Measurements from ENCODE around the gene FANCE.
"Not testable (repeated sequence)": the region's sequence is repeated elsewhere in the genome, so short reads cannot be mapped to it uniquely, and the experiment has no call there.

The FANCE gene

DNA sequence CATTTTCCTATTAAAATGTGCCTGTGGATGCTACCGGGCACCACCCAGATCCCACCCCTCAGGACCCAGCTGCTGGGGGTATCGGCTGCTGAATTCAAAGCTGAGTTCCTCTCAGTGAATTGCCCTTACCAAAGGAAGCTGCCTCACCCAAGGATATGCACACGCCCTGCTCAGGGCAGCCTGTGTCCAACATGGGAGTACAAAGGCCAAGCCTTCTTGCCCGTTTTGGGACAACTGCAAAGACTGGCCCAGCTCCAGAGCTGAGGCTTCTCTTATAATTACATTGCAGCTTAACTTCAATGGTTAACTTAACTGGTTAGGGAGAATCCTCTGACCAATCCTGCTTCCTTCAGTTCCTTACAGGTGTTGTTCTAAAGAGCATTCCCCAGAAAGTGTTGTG, 19.8 kb upstream of the FANCE start:
- DNase-seq (ENCODE audit: low read depth), result no peak

GRCh38 chr6:35432702-35433101, 19.4 kb upstream of the FANCE start:
- DNase-seq (ENCODE audit: low read depth), result not testable (repeated sequence)

GRCh38 chr6:35435074-35435837, 16.9 kb upstream of the FANCE start:
- no peak for DNase-seq (ENCODE audit: low read depth)

- no peak for DNase-seq (ENCODE audit: low read depth)
Observed at GRCh38 chr6:35436071-35436857, 15.9 kb upstream of the FANCE start.

GRCh38 chr6:35438378-35439065, 13.6 kb upstream of the FANCE start:
- DNase-seq (ENCODE audit: low read depth), result not testable (repeated sequence)

- no peak for DNase-seq (ENCODE audit: low read depth)
Observed at GRCh38 chr6:35439308-35439707, 12.8 kb upstream of the FANCE start.

DNA sequence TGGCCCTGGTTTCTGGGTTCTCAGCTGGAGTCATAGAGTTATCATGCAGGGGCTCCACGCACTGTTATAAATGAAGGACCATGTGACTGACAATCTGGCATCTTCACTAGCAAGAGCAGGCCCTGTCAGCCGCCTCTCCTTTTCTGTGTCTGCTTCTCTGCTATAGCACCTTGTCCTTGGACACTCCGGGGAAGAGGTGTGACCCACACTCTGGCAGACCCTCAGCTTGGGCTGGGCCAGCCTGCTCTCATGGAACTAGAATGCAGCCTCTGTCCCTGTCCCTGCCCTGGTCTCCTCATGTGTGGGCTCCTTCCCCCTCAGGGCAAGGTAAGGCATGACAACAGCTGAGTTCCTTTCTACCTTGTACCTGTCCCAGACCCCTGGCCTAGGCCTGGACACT, 10.9 kb upstream of the FANCE start:
- no peak for DNase-seq (ENCODE audit: low read depth)

DNA sequence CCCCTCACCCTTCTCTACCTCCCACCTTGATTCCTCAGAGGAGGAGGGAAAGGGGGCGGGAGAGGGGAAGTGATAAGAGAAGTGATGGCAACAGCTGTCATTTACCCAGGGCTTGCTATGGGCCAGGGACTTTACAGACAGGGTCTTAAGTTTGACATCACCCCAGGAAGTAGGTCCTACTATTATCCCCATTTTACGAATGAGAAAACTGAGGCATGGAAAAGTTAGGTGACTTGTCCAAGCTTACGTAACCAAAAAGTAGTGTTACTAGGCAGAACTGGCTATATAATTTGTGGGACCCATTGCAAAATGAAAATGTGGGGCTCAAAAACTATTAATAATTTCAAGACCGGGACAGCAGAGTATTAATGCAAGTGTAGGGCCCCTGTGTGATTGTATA, 10.5 kb upstream of the FANCE start:
- DNase-seq (ENCODE audit: low read depth), result no peak

- no peak for DNase-seq (ENCODE audit: low read depth)
Observed at GRCh38 chr6:35442693-35443092, 9.4 kb upstream of the FANCE start.

GRCh38 chr6:35443341-35444030, 8.7 kb upstream of the FANCE start:
- DNase-seq (ENCODE audit: low read depth), result no peak

- no peak for DNase-seq (ENCODE audit: low read depth)
Observed at GRCh38 chr6:35445691-35446090, 6.4 kb upstream of the FANCE start.

- DNase-seq (ENCODE audit: low read depth), result no peak
Observed at GRCh38 chr6:35448191-35448590, 3.9 kb upstream of the FANCE start.

GRCh38 chr6:35449287-35449881, 2.8 kb upstream of the FANCE start:
- DNase-seq (ENCODE audit: low read depth), result peak; percentile 30

GRCh38 chr6:35451354-35452182, 570 bp upstream of the FANCE start:
- DNase-seq (ENCODE audit: low read depth), result no peak

GRCh38 chr6:35453236-35453635, 1.1 kb downstream of the FANCE start:
- no peak for DNase-seq (ENCODE audit: low read depth)

GRCh38 chr6:35454391-35455110, 2.4 kb downstream of the FANCE start:
- DNase-seq (ENCODE audit: low read depth), result no peak

DNA sequence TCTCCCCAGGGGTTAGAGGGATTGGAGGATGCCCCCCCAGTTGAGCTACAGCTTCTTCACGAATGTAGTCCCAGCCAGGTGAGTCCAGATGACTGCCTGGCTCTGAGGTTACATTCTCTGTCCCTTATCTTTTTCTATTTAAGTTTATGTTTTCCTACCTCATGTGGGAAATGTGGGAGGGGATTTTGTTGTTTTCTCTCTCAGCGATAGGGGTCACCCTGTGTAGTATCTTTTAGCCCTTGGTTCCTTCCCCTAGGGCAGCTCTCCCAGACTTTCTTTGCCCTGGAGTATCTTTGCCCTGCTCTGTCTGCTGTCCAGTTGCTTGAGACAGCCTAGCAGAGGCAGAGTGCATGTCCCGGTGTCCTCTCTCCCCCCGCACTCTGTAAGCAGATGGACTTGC, 5.8 kb downstream of the FANCE start:
- DNase-seq (ENCODE audit: low read depth), result no peak

DNA sequence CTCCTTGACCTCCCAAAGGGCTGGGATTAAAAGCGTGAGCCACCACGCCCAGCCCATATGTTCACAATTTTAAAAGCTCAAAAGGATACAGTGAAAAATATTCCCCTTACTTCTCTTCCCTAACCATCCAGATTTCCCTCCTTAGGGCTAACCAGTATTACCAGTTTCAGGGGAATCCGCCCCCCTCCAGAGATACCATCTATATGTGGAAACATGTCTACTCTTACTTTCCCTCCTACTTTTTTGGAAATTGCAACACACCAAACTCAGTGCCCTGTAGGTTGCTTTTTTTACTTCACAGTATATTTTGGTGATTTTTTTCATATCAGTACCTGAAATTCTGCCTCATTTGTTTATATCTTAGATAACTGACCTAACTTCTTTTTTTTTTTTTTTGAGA, 9.1 kb downstream of the FANCE start:
- DNase-seq (ENCODE audit: low read depth), result no peak

GRCh38 chr6:35463292-35463691, 11.2 kb downstream of the FANCE start:
- DNase-seq (ENCODE audit: low read depth), result no peak

DNA sequence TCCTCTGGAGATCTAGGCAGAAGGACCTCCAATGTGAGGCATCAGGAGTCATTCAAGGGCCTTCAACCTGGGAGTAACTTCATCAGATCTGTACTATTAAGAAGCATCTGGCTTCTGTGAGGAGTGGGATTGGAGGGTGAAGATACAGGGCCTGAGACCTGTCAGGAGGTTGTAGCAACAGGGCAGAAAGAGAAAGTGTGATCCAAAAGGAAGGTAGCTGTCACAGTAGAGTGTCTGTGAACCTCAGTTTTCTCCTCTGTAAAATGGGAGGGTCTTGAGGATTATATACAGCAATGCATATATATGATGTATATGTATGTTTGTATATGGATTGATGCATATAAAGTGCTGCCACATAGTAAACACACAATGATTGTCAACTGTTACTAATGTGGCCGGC, 13.5 kb downstream of the FANCE start:
- no peak for DNase-seq (ENCODE audit: low read depth)

Measured in non-pigmented ciliary epithelial cell (primary cell).